VCaP (cell line): ENCODE data around the gene ARHGEF28.

Source experiments
- H3K27ac ChIP-seq: fragments of 450-650 bp; 2 replicates; pipeline ENCODE4 v1.5.1; 2017
- TF ChIP-seq, protein P1 (sequence below): fragments of 450-650 bp; conservative IDR thresholded peaks from 2 replicates; pipeline ENCODE4 v1.5.1; 2017; ENCODE audit warnings: mild to moderate bottlenecking, moderate library complexity

Gene ARHGEF28

DNA sequence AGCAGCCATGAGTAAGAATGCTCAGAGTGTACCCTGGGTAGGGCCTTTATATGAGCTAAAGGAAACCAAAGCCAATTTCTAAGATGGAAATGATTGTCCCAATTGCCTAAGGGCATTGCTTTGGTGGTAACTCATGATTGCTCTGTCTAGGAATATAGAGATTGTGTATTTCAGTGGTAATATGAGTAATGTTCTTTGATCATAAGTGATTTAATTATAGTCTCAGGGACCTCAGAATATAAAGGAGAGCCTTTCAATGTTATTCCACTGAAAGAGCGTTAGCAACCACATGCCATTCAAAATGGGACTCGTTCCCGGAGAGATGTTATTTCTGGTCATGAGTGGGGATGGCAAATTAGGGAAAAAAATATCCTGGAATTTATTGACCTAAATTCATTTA, 340.5 kb downstream of the ARHGEF28 start:
- H3K27ac ChIP-seq: no peak overlapping the region
- TF ChIP-seq, protein P1, sequence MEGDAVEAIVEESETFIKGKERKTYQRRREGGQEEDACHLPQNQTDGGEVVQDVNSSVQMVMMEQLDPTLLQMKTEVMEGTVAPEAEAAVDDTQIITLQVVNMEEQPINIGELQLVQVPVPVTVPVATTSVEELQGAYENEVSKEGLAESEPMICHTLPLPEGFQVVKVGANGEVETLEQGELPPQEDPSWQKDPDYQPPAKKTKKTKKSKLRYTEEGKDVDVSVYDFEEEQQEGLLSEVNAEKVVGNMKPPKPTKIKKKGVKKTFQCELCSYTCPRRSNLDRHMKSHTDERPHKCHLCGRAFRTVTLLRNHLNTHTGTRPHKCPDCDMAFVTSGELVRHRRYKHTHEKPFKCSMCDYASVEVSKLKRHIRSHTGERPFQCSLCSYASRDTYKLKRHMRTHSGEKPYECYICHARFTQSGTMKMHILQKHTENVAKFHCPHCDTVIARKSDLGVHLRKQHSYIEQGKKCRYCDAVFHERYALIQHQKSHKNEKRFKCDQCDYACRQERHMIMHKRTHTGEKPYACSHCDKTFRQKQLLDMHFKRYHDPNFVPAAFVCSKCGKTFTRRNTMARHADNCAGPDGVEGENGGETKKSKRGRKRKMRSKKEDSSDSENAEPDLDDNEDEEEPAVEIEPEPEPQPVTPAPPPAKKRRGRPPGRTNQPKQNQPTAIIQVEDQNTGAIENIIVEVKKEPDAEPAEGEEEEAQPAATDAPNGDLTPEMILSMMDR: no peak

DNA sequence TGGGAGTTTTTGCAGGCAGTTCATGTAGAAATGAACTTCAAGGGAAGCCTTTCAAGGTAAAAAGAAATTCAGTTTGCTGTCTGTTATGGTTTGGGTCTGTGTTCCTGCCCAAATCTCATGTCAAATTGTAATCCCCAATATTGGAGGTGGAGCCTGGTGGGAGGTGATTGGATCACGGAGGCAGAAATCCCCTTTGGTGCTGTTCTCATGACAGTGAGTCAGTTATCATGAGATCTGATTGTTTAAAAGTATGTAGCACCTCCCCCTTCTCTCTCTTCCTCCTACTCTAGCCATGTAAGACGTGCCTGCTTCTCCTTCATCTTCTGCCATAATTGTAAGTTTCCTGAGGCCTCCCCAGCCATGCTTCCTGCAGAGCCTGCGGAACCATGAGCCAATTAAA, 341.4 kb downstream of the ARHGEF28 start:
- H3K27ac ChIP-seq: no peak overlapping the region
- TF ChIP-seq, protein P1: no peak

GRCh38 chr5:73968246-73968645, 342.2 kb downstream of the ARHGEF28 start:
- no peak overlapping the region for H3K27ac ChIP-seq
- TF ChIP-seq, protein P1: no peak

DNA sequence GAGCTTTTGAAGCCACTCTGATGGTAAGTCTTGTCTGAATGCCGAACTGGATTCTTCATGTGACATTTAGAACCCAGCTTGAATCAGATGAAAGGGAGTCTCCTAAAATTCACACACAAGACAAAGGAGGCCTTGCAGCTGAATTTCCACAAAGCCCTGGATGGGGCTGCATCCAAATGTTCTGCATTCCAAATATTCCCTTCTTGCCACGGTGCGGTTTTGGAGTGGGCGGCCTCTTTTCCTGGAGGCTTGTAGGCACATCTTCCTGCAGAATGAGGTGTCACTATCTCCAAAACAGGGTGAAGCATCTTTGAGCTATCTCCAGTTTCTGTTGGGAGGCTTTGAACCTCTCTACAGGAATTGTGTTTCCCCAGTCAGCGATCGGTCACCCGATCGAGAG, 342.7 kb downstream of the ARHGEF28 start:
- TF ChIP-seq, protein P1: no peak
- no peak overlapping the region for H3K27ac ChIP-seq

DNA sequence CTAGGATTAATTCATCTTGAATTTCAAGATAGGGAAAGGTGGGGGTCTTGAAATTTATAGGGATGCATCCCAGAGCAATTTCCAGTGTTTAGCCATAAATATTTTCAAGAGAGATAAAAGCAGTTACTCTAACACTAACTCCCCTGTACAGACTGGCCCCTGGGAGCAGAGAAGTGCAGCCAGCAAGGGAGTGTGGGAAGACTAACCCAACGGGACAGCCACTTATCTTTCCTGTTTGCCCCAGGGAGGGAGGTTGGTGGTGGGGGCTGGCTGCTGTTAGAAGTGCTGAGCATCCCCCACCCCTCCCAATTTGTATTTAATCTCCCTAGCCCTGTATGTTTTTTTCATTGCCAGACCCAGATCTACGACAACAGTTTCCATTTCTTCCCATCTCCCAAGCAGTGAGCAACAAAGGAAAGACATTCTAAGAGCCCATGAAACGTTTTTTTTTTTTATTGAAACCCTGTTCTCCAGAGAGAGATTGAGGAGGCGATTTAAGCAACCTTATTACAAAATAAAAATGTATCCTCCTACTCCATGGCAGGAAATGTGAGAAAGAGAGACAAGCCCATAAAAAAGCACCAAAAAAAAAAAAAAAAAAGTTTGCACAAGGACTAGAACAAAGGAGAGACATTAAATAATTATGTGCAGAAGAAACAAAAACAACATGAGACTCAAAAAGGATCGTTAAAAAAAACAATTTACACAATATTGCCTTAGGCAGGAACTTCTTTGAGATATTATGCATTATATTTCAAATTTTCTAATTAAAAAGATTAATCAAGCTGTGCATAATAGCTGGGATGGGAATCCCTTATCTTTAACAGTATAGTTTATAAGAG, 343.4 kb downstream of the ARHGEF28 start:
- H3K27ac ChIP-seq: no peak overlapping the region
- TF ChIP-seq, protein P1: no peak

DNA sequence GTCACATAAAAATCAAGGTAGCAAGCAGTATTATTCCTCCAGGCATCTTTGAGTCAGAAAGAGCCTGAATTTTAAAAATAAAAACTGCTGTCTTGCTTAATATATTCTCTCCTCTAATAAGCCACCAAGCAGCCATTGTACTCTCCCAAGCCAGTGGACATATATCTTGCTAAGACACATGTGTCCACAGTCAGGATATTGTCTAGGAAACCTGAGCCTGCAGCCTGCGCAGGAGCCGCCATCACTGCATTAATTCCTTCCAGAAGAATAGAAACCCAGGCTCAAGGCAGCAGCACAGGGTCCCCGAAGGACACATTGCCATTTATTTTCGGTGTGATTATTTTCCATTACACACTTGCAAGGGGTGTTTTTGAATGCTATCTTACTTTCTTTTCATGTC, 345.3 kb downstream of the ARHGEF28 start:
- H3K27ac ChIP-seq: no peak overlapping the region
- TF ChIP-seq, protein P1: no peak

DNA sequence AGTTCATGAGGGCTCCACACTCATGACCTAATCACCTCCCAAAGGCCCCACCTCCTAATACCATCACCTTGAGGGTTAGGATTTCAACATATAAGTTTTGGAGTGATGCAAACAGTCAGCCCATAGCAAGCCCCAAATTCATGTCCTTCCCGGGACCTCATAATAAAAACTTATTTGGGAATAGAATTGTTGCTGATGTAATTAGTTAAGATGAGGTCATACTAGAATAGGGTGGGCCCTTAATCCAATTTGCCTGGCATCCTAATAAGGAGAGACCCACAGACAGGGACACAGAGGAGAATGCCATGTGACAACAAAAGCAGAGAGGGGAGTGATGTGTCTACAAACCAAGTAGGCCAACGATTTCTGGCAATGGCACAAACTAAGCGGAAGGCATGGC, 347.1 kb downstream of the ARHGEF28 start:
- TF ChIP-seq, protein P1: no peak

More for the DNA sequence above, 347.1 kb downstream of the ARHGEF28 start:
- H3K27ac ChIP-seq: no peak overlapping the region
